K562 (cell line): ENCODE results near the gene SLC9A7. TPM values are rescaled to one million over a fixed set of nuclear protein-coding genes. Genes with fewer than 3 reads are reported as not detected.

Source experiments
- ATAC-seq: fragments of 200-7000 bp; cut with Tn5 transposase; 3 replicates; pipeline ENCODE4 v1.9.1; 2020; ENCODE audit warnings: moderate library complexity
- BruUV-seq: library from RNA; stranded (reverse); fragments of 400-500 nt; replicated peaks from 2 replicates; lab custom pipeline; 2021; lab: Mats Ljungman, UMichigan
- CTCF ChIA-PET: fragments of 300-600 bp; formaldehyde crosslinking; extraction: SDS; loops from one replicate; lab custom pipeline; 2021; ENCODE audit warnings: low intra/inter-chr PET ratio; lab: Yijun Ruan, JAX
- POLR2A ChIA-PET: fragments of 300-600, 350-650 bp; sonication (Branson Sonifier 250); formaldehyde crosslinking; extraction: SDS; loops from one replicate; lab custom pipeline; 2021; ENCODE audit warnings: antibody characterized with exemption, inconsistent platforms; lab: Yijun Ruan, JAX
- DNase-seq, 4 experiments: peaks; one replicate each; pipeline versions ENCODE4 v3.0.0 to v3.0.0-alpha.2; 2011 to 2018; ENCODE audit warnings: low spot score in 3 of 4, mixed read lengths in 3 of 4; ENCODE audit errors: extremely low read depth in 1 of 4
- FAIRE-seq: peaks from 2 replicates; lab custom pipeline; 2011; peaks lifted over from hg19 to GRCh38; lab: Jason Lieb, UNC
- H2AFZ ChIP-seq: 2 replicates; pipeline ENCODE4 v1.6.0; 2011; ENCODE audit warnings: low read depth, low read length, control low read depth, inconsistent platforms
- H3K27ac ChIP-seq: fragments of 200-600 bp; 3 replicates; pipeline ENCODE4 v1.8.0; 2011; ENCODE audit warnings: low read depth, mild to moderate bottlenecking, control low read depth, inconsistent platforms, low read length, moderate library complexity, mixed read lengths; ENCODE audit errors: extremely low read depth
- H3K27me3 ChIP-seq, 2 experiments: fragments of 300-600 bp in 1 of 2; 2 replicates in 1 of 2; 3 replicates in 1 of 2; pipeline versions ENCODE4 v1.6.0 to v1.8.0; 2011; ENCODE audit warnings: inconsistent platforms in 2 of 2, low read length in 2 of 2, mild to moderate bottlenecking in 1 of 2, mixed read lengths in 1 of 2, moderate library complexity in 1 of 2; ENCODE audit not compliant: control insufficient read depth in 2 of 2, insufficient read depth in 2 of 2
- H3K36me3 ChIP-seq: fragments of 300-600 bp; 3 replicates; pipeline ENCODE4 v1.8.0; 2011; ENCODE audit warnings: mild to moderate bottlenecking, low read length, inconsistent platforms; ENCODE audit not compliant: control insufficient read depth, insufficient read depth
- H3K4me1 ChIP-seq, 2 experiments: fragments of 200-600 bp in 1 of 2; replicated peaks in 1 of 2; 2 replicates in 1 of 2; 3 replicates in 1 of 2; pipeline versions ENCODE4 v1.5.1 to v1.8.0; 2011; ENCODE audit warnings: inconsistent platforms in 2 of 2, low read length in 2 of 2, mild to moderate bottlenecking in 1 of 2, mixed read lengths in 1 of 2, moderate library complexity in 1 of 2; ENCODE audit not compliant: control insufficient read depth in 2 of 2, insufficient read depth in 2 of 2
- H3K4me2 ChIP-seq: 2 replicates; pipeline ENCODE4 v1.6.1; 2011; ENCODE audit warnings: low read length, control low read depth, inconsistent platforms, mixed read lengths; ENCODE audit not compliant: insufficient read depth
- H3K4me3 ChIP-seq: fragments of 200-600 bp; sonication (generic), shearing (Covaris generic); 2 replicates; pipeline ENCODE4 v1.5.1; 2016; ENCODE audit warnings: control low read depth, inconsistent platforms
- H3K79me2 ChIP-seq: fragments of 200-600 bp; 3 replicates; pipeline ENCODE4 v1.8.0; 2011; ENCODE audit warnings: low read length, inconsistent platforms; ENCODE audit not compliant: control insufficient read depth, insufficient read depth
- H3K9ac ChIP-seq, 2 experiments: 2 replicates each; pipeline versions ENCODE4 v1.6.0 to v1.6.1; 2011; ENCODE audit warnings: low read depth in 2 of 2, low read length in 2 of 2, control low read depth in 1 of 2, inconsistent platforms in 1 of 2, mild to moderate bottlenecking in 1 of 2, mixed read lengths in 1 of 2; ENCODE audit not compliant: insufficient read depth in 1 of 2
- H3K9me1 ChIP-seq: one replicate; pipeline ENCODE4 v1.6.0; 2011; ENCODE audit warnings: inconsistent platforms, mild to moderate bottlenecking, low read length, moderate library complexity; ENCODE audit not compliant: control insufficient read depth, insufficient read depth
- H3K9me3 ChIP-seq: replicated peaks from 2 replicates; pipeline ENCODE4 v1.5.1; 2011; ENCODE audit warnings: low read depth, low read length, inconsistent platforms; ENCODE audit not compliant: control insufficient read depth, insufficient read depth
- H4K20me1 ChIP-seq: replicated peaks from 2 replicates; pipeline ENCODE4 v1.6.1; 2011; ENCODE audit warnings: low read length, inconsistent platforms, mixed read lengths; ENCODE audit not compliant: control insufficient read depth, insufficient read depth
- FOSL1 ChIP-seq: fragments of 200-800 bp; sonication (Bioruptor generic); conservative IDR thresholded peaks from 2 replicates; pipeline ENCODE4 v1.6.1; 2016; ENCODE audit warnings: missing genetic modification characterization, missing compliant biosample characterization
- FOXA1 ChIP-seq: fragments of 450-650 bp; IDR thresholded peaks from 2 replicates; pipeline ENCODE4 v1.6.1; 2016; ENCODE audit warnings: mild to moderate bottlenecking, borderline replicate concordance
- NFE2 ChIP-seq: IDR thresholded peaks from 2 replicates; pipeline ENCODE4 v1.6.1; 2014; ENCODE audit warnings: antibody characterized with exemption, low read depth
- ZNF282 ChIP-seq: sonication (generic); formaldehyde crosslinking; IDR thresholded peaks from 2 replicates; pipeline ENCODE4 v1.8.1; 2023; ENCODE audit warnings: missing genetic modification reagents
- WGBS: fragments of 100-300 bp; shearing (Covaris generic); methylation state at CpG from one replicate; pipeline ENCODE4 v1.1.6; 2016; ENCODE audit warnings: low coverage, mixed read lengths; ENCODE audit not compliant: insufficient coverage; ENCODE audit errors: missing lambda C conversion rate; 5-methylcytosine and 5-hydroxymethylcytosine counted together
- in situ Hi-C: fragments of 300-500 bp; cut with MboI; formaldehyde crosslinking; loops from 4 replicates; pipeline ENCODE4 v1.15.0; 2018; ENCODE audit warnings: inconsistent platforms, mixed read lengths
- intact Hi-C: fragments of 100-400 bp; cut with micrococcal nuclease; formaldehyde crosslinking; loops from 2 replicates; pipeline ENCODE4 v1.14.2; 2022
- polyA plus RNA-seq, 8 experiments: library from polyadenylated mRNA; depleted of rRNA in 4 of 8; stranded (reverse) in 5 of 8; unstranded in 3 of 8; fragments of >200 nt; fragmentation: Nextera tagmentation in 2 of 8; fragmentation: Illumina TruSeq in 1 of 8; extraction: Ambion mirVana in 2 of 8; extraction: Trizol in 1 of 8; gene quantifications; 2 replicates each; pipeline versions ENCODE4 v1.2.1 to v1.2.3, GENCODE V29; 2011 to 2014; ENCODE audit warnings: inconsistent platforms in 1 of 8, missing spikeins in 1 of 8
- total RNA-seq, 7 experiments: library from RNA; depleted of rRNA in 6 of 7; stranded (reverse); fragments of >200 nt in 6 of 7; fragmentation: Illumina TruSeq in 2 of 7; extraction: Trizol in 2 of 7; gene quantifications; 2 replicates each; pipeline versions ENCODE4 v1.2.1 to v1.2.3, GENCODE V29; 2011 to 2021; ENCODE audit warnings: low replicate concordance in 1 of 7
- TF ChIP-seq, protein P1 (sequence below), 2 experiments: fragments of 450-650 bp in 1 of 2; sonication (generic) in 1 of 2; formaldehyde crosslinking in 1 of 2; IDR thresholded peaks in 1 of 2; conservative IDR thresholded peaks in 1 of 2; 2 replicates each; pipeline versions ENCODE4 v1.6.1 to v1.8.1; 2016 to 2023; ENCODE audit warnings: mild to moderate bottlenecking in 2 of 2, moderate library complexity in 2 of 2, inconsistent platforms in 1 of 2, missing genetic modification reagents in 1 of 2

Gene SLC9A7
- total and polyA plus RNA-seq, 9 of the 15 experiments (the other 6 are each of a cell fraction or from before 2014, with no cell fraction given) = 0.04 to 0.13 (median 0.09) TPM; not detected in 5

DNA sequence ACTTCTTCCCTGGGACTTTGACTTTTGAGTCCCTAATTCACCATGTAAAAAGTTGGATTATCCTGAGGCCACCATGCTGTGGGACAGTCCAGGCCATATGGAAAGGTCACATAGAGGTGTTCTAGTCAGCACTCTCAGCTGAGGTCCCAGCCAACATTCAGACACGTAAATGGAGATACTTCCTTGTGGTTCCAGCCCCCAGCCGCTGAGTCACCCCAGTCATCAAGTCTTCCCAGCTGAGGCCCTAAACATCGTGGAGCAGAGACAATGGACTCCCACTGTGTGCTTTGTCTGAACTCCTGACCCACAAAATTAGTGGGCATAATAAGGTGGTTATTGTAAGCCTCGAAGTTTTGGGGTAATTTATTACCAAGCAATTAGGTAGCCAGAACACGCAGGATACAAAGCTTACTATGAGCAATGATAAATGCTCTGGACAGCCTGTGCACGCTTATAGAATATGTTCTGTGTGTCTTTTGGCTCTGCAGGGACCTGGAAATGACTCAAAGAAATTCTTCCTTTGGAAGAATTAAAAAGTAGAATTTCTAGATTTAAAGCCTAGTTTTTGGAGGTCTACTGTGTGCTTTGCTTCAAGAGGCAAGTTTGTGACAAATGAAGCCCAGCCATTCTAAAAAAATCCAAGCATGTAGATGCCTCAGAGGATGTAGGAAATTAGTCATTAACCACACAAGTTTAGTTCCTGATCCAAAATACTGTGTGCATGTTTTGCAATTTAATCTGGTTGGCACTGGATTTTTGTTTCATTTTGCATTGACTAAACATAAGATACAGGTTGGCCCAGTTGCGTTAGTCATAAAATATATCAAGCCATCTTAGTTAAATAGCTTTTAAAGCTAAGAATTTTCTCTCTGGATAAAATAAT, 33.2 kb upstream of the SLC9A7 start:
- H2AFZ ChIP-seq = no peak overlapping the region
- H3K27ac ChIP-seq = no peak overlapping the region
- POLR2A ChIA-PET = no interaction called here

More for the DNA sequence above, 33.2 kb upstream of the SLC9A7 start:
- Histone ChIP-seq H3K27me3 (0 out of 5 replicates have a peak, but pooled peaks cover 0 to 4% of the 10 kb centered on the region in 2 experiments), H3K9me1 (no peaks in the 10 kb centered on the region), H4K20me1 (no peaks in the 10 kb centered on the region), H3K79me2 (no peaks in the 10 kb centered on the region), H3K4me2 (no peak overlapping the region), H3K9ac (no peak overlapping the region), H3K4me3 (no peak overlapping the region), H3K4me1 (no peaks in the 10 kb centered on the region), H3K36me3 (no peaks in the 10 kb centered on the region), H3K9me3 (no peaks in the 10 kb centered on the region)
- FAIRE-seq = no peak
- CTCF ChIA-PET = no interaction called here
- WGBS = 3% methylated on average over 7 of the region's 7 CpGs
- intact Hi-C loops = no loop called here
- BruUV-seq = no TSS peak
- peak in 2 of 4 experiments; percentile 9 to 16 for DNase-seq
- TF ChIP-seq ZNF282 (CRISPR knock-in tag) (no peak), FOSL1 (0 out of 2 replicates have a peak, but pooled peaks have one; percentile 27), FOXA1 (no peak), NFE2 (0 out of 2 replicates have a peak, but pooled peaks have one; percentile 19)
- TF ChIP-seq, protein P1, sequence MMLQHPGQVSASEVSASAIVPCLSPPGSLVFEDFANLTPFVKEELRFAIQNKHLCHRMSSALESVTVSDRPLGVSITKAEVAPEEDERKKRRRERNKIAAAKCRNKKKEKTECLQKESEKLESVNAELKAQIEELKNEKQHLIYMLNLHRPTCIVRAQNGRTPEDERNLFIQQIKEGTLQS (IDR thresholded peaks at IDR 0.05) = peak; percentile 10; the same call in 1 of the 2 replicates
- TF ChIP-seq, protein P1 (CRISPR knock-in tag; conservative IDR thresholded peaks at IDR 0.05) = no peak
- TF ChIP-seq, all 486 proteins: peak for 3
- in situ Hi-C loops = no loop called here
- no peak for ATAC-seq
